ENCODE measurements around the gene SLC35F3.

DNA sequence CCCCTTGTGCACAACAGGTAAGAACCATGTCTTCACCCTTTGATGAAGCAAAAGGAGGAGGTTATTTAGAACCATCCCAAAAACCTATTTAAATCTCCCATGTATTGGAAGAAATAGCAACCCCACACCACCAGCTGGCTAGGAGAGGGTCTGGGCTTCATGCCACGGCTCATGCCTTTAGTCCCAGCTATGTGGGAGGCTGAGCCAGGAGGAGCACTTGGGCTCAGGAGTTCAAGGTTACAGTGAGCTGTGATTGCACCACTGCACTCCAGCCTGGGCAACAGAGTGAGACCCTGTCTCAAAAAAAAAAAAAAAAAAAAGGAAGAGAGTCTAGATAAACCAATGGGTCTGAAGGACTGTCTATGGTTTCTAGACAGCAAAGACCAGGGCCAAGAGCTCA lies 270.9 kb downstream of the SLC35F3 start:
- no peak for TF ChIP-seq REST (IDR thresholded peaks at IDR 0.05; ENCODE audit: low read depth)
- TF ChIP-seq TEAD4 (IDR thresholded peaks at IDR 0.05), result no peak
- no peak for TF ChIP-seq RAD21 (IDR thresholded peaks at IDR 0.05; ENCODE audit: low read depth)
- no peak for TF ChIP-seq EGR1 (IDR thresholded peaks at IDR 0.05)
- TF ChIP-seq YY1 (IDR thresholded peaks at IDR 0.05; ENCODE audit: low read depth), result no peak
- TF ChIP-seq CREB1 (IDR thresholded peaks at IDR 0.05; ENCODE audit: low read depth), result no peak
- no peak for TF ChIP-seq USF1 (IDR thresholded peaks at IDR 0.05)
- TF ChIP-seq MAX (IDR thresholded peaks at IDR 0.05), result no peak
- TF ChIP-seq TCF12 (IDR thresholded peaks at IDR 0.05; ENCODE audit: low read depth), result no peak
- TF ChIP-seq EP300 (IDR thresholded peaks at IDR 0.05; ENCODE audit: borderline replicate concordance), result no peak
- no peak for TF ChIP-seq TAF1 (IDR thresholded peaks at IDR 0.05; ENCODE audit: low read depth)
- TF ChIP-seq ZBTB7A (IDR thresholded peaks at IDR 0.05; ENCODE audit: low read depth), result no peak
- no peak for TF ChIP-seq NFIC (IDR thresholded peaks at IDR 0.05)

All from Ishikawa (cell line).